ENCODE results near the gene FAM204A.

FAM204A gene

GRCh38 chr10:118355234-118355633, 13.1 kb upstream of the FAM204A start:
- TF ChIP-seq CTCF (IDR thresholded peaks at IDR 0.05; ENCODE audit: control extremely low read depth, extremely low read depth, low read depth, missing control alignments), result no peak
- POLR2A ChIA-PET, result no interaction called here
- DNase-seq (ENCODE audit: extremely low spot score), result no peak
- CTCF ChIA-PET, result no interaction called here

GRCh38 chr10:118349235-118349634, 7.1 kb upstream of the FAM204A start:
- DNase-seq (ENCODE audit: extremely low spot score), result no peak
- CTCF ChIA-PET, result no interaction called here
- POLR2A ChIA-PET, result no interaction called here
- TF ChIP-seq CTCF (IDR thresholded peaks at IDR 0.05; ENCODE audit: control extremely low read depth, extremely low read depth, low read depth, missing control alignments), result no peak

- CTCF ChIA-PET, result no interaction called here
- DNase-seq (ENCODE audit: extremely low spot score), result no peak
- TF ChIP-seq CTCF (IDR thresholded peaks at IDR 0.05; ENCODE audit: control extremely low read depth, extremely low read depth, low read depth, missing control alignments), result no peak
- POLR2A ChIA-PET, result no interaction called here
Observed at GRCh38 chr10:118343549-118343948, 1.4 kb upstream of the FAM204A start.

- no peak for DNase-seq (ENCODE audit: extremely low spot score)
- TF ChIP-seq CTCF (IDR thresholded peaks at IDR 0.05; ENCODE audit: control extremely low read depth, extremely low read depth, low read depth, missing control alignments), result no peak
- ChIA-PET POLR2A (no interaction called here), CTCF (no interaction called here)
Observed at GRCh38 chr10:118343115-118343514, 991 bp upstream of the FAM204A start.

GRCh38 chr10:118342638-118343020, 505 bp upstream of the FAM204A start:
- ChIA-PET CTCF (no interaction called here), POLR2A (no interaction called here)
- DNase-seq (ENCODE audit: extremely low spot score), result no peak
- TF ChIP-seq CTCF (IDR thresholded peaks at IDR 0.05; ENCODE audit: control extremely low read depth, extremely low read depth, low read depth, missing control alignments), result no peak

- ChIA-PET CTCF (no interaction called here), POLR2A (no interaction called here)
- no peak for TF ChIP-seq CTCF (IDR thresholded peaks at IDR 0.05; ENCODE audit: control extremely low read depth, extremely low read depth, low read depth, missing control alignments)
- no peak for DNase-seq (ENCODE audit: extremely low spot score)
Observed at GRCh38 chr10:118340486-118340885, 1.6 kb downstream of the FAM204A start.

- TF ChIP-seq CTCF (IDR thresholded peaks at IDR 0.05; ENCODE audit: control extremely low read depth, extremely low read depth, low read depth, missing control alignments), result no peak
- POLR2A ChIA-PET, result no interaction called here
- no peak for DNase-seq (ENCODE audit: extremely low spot score)
- CTCF ChIA-PET, result no interaction called here
Observed at GRCh38 chr10:118339111-118339510, 3.0 kb downstream of the FAM204A start.

Data from GM10248 (cell line).